Fibroblast of villous mesenchyme (primary cell): Measurements from ENCODE around the gene TBC1D16. TPM values are rescaled to one million over a fixed set of nuclear protein-coding genes. Genes with fewer than 3 reads are reported as not detected.

ENCODE experiments used
- DNase-seq: peaks from one replicate; pipeline ENCODE4 v3.0.0-alpha.2; 2010; ENCODE audit warnings: low read depth
- H3K4me3 ChIP-seq: 2 replicates; pipeline ENCODE4 v1.5.1; 2011; ENCODE audit warnings: low read depth, mild to moderate bottlenecking, low read length
- CTCF ChIP-seq: IDR thresholded peaks from 2 replicates; pipeline ENCODE4 v1.5.1; 2012; ENCODE audit warnings: low read depth, mild to moderate bottlenecking, low read length; ENCODE audit not compliant: insufficient read depth
- total RNA-seq: library from RNA; depleted of rRNA; stranded (reverse); fragments of >200 nt; gene quantifications from 2 replicates; pipeline ENCODE4 v1.2.3, GENCODE V29; 2012

The TBC1D16 gene
- total RNA-seq, 1 donor = 32.8 TPM

- no peak for DNase-seq
- no peak for TF ChIP-seq CTCF
- no peak overlapping the region for H3K4me3 ChIP-seq
Observed at GRCh38 chr17:80025796-80026195, 9.9 kb downstream of the TBC1D16 start.

GRCh38 chr17:80025140-80025539, 10.5 kb downstream of the TBC1D16 start:
- no peak overlapping the region for H3K4me3 ChIP-seq
- peak; percentile 52 for DNase-seq
- no peak for TF ChIP-seq CTCF

GRCh38 chr17:80024206-80024972, 11.3 kb downstream of the TBC1D16 start:
- DNase-seq = no peak
- no peak overlapping the region for H3K4me3 ChIP-seq
- no peak for TF ChIP-seq CTCF

GRCh38 chr17:80023481-80024205, 12.0 kb downstream of the TBC1D16 start:
- peak; percentile 17 for DNase-seq
- no peak for TF ChIP-seq CTCF
- H3K4me3 ChIP-seq = no peak overlapping the region

GRCh38 chr17:80021600-80021999, 14.1 kb downstream of the TBC1D16 start:
- no peak overlapping the region for H3K4me3 ChIP-seq
- DNase-seq = no peak
- TF ChIP-seq CTCF = no peak

- TF ChIP-seq CTCF = no peak
- H3K4me3 ChIP-seq = no peak overlapping the region
- peak; percentile 27 for DNase-seq
Observed at GRCh38 chr17:80018917-80019651, 16.6 kb downstream of the TBC1D16 start.
